GM19452 (cell line): Measurements from ENCODE around the gene IRF7.

Source experiments
- ATAC-seq: cut with Tn5 transposase; IDR thresholded peaks from one replicate; pipeline ENCODE4 v1.9.1; 2021; ENCODE audit not compliant: unreplicated experiment

IRF7 gene

DNA sequence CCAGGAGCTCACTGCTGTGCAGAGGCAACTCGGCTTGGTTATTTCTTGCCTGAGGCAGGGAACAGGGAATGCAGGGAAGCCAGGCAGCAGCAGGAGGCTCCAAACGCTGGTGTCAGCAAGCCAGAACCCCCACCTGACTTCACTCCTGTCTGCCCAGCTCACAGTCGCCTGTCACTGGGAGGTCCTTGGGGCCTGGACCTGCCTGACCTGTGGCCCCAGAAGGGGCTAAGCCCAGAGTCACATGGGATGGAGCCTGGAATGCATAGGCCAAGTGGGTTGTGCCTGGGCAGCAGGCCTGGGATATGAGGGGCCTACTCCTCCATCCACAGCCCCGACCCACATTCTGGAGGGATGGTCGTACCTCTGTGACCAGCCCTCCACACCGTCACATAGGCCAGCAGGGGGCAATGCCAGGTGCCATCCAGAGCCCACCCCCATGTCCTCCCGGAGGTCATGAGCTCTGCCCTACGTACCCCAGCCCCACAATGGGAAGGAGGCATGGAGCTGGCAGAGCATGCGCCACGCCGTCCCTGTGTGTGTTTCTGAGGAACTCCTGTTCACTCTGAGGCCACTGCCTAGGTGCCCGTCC lies 49.7 kb downstream of the IRF7 start:
- no peak for ATAC-seq

GRCh38 chr11:563812-564578 lies 51.8 kb downstream of the IRF7 start:
- ATAC-seq = no peak

DNA sequence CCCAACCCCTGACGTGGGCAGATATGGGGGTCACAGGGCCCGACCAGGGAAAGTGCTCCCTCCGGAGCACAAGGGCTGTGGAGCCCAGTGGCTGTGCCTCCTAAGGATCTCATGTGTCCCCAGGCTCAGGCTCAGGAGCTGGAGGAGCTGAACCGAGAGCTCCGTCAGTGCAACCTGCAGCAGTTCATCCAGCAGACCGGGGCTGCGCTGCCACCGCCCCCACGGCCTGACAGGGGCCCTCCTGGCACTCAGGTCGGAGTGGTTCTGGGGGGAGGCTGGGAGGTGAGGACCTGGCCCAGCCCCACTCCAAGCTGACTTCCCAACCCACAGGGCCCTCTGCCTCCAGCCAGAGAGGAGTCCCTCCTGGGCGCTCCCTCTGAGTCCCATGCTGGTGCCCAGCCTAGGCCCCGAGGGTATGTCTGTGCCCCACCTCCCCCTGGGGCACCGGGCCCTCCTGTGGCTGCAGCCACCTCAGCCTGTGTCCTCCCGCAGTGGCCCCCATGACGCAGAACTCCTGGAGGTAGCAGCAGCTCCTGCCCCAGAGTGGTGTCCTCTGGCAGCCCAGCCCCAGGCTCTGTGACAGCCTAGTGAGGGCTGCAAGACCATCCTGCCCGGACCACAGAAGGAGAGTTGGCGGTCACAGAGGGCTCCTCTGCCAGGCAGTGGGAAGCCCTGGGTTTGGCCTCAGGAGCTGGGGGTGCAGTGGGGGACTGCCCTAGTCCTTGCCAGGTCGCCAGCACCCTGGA lies 52.5 kb downstream of the IRF7 start:
- no peak for ATAC-seq
